ELR (cell line): ENCODE measurements around the gene YY2.
"Not testable (repeated sequence)": the region's sequence is repeated elsewhere in the genome, so short reads cannot be mapped to it uniquely, and the experiment has no call there.

ENCODE experiments used
- DNase-seq: peaks from one replicate; pipeline ENCODE4 v3.0.0-alpha.2; 2015; ENCODE audit warnings: low read depth

YY2 gene

GRCh38 chrX:21855937-21856415, at the start of gene YY2:
Gene YY2, plus strand, starts transcription at chrX:21855987. Its CDS starts 498 bp downstream, at chrX:21856485.
- no peak for DNase-seq

GRCh38 chrX:21806691-21807090, 49.1 kb upstream of the YY2 start:
- DNase-seq, result peak; percentile 27

GRCh38 chrX:21811832-21812231, 44.0 kb upstream of the YY2 start:
- DNase-seq, result no peak

GRCh38 chrX:21812628-21813027, 43.2 kb upstream of the YY2 start:
- no peak for DNase-seq

GRCh38 chrX:21813612-21814368, 42.0 kb upstream of the YY2 start:
- no peak for DNase-seq

GRCh38 chrX:21816136-21816535, 39.7 kb upstream of the YY2 start:
- no peak for DNase-seq

GRCh38 chrX:21820170-21820569, 35.6 kb upstream of the YY2 start:
- DNase-seq, result not testable (repeated sequence)

GRCh38 chrX:21821875-21822274, 33.9 kb upstream of the YY2 start:
- DNase-seq, result no peak

- no peak for DNase-seq
Observed at GRCh38 chrX:21831496-21831895, 24.3 kb upstream of the YY2 start.

GRCh38 chrX:21837056-21837455, 18.7 kb upstream of the YY2 start:
- DNase-seq, result no peak

- DNase-seq, result peak; percentile 52
Observed at GRCh38 chrX:21838937-21839333, 16.9 kb upstream of the YY2 start.

GRCh38 chrX:21839334-21840192, 16.2 kb upstream of the YY2 start, which contains the start of gene MBTPS2:
Gene MBTPS2, plus strand, starts transcription at chrX:21839617. Its CDS starts 118 bp downstream, at chrX:21839735.
- peak; percentile 87 for DNase-seq

- peak; percentile 9 for DNase-seq
Observed at GRCh38 chrX:21840193-21840545, 15.6 kb upstream of the YY2 start.

GRCh38 chrX:21843179-21843578, 12.6 kb upstream of the YY2 start:
- no peak for DNase-seq

GRCh38 chrX:21845096-21845495, 10.7 kb upstream of the YY2 start:
- no peak for DNase-seq

- no peak for DNase-seq
Observed at GRCh38 chrX:21847342-21847741, 8.4 kb upstream of the YY2 start.

GRCh38 chrX:21853578-21853977, 2.2 kb upstream of the YY2 start:
- DNase-seq, result no peak

- DNase-seq, result no peak
Observed at GRCh38 chrX:21856504-21856903, 717 bp downstream of the YY2 start.

- DNase-seq, result peak; percentile 6
Observed at GRCh38 chrX:21863241-21863640, 7.5 kb downstream of the YY2 start.

- no peak for DNase-seq
Observed at GRCh38 chrX:21865436-21865835, 9.6 kb downstream of the YY2 start.

- DNase-seq, result no peak
Observed at GRCh38 chrX:21870494-21870893, 14.7 kb downstream of the YY2 start.

- no peak for DNase-seq
Observed at GRCh38 chrX:21873063-21873775, 17.4 kb downstream of the YY2 start.
